ENCODE measurements around the gene KREMEN1.

Gene KREMEN1

DNA sequence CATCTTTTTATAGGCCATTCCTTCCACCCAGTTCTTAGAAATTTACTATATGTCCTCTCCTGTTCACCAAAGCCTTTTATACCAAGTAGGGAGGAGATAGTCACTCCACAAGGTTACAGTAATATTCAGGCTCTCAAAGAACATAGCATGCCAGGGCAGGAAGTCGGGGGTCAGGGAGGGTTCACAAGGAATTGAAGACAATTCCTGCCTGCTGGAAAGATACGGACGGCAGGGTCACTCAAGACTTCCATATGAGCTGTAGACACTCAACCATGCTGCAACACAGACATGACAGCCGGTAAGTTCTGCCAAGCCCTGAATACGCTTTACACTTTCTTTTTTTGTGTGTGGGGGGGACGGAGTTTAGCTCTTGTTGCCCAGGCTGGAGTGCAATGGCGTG lies 11.9 kb upstream of the KREMEN1 start:
- TF ChIP-seq, protein P1, sequence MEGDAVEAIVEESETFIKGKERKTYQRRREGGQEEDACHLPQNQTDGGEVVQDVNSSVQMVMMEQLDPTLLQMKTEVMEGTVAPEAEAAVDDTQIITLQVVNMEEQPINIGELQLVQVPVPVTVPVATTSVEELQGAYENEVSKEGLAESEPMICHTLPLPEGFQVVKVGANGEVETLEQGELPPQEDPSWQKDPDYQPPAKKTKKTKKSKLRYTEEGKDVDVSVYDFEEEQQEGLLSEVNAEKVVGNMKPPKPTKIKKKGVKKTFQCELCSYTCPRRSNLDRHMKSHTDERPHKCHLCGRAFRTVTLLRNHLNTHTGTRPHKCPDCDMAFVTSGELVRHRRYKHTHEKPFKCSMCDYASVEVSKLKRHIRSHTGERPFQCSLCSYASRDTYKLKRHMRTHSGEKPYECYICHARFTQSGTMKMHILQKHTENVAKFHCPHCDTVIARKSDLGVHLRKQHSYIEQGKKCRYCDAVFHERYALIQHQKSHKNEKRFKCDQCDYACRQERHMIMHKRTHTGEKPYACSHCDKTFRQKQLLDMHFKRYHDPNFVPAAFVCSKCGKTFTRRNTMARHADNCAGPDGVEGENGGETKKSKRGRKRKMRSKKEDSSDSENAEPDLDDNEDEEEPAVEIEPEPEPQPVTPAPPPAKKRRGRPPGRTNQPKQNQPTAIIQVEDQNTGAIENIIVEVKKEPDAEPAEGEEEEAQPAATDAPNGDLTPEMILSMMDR (conservative IDR thresholded peaks at IDR 0.05; ENCODE audit: low read length) = no peak
- H3K4me3 ChIP-seq (ENCODE audit: low read length) = no peak overlapping the region
- DNase-seq (ENCODE audit: low read depth) = no peak

GRCh38 chr22:29061773-29062172 lies 11.1 kb upstream of the KREMEN1 start, which contains the start of gene C22orf31:
C22orf31 (minus strand) TSS chr22:29061831; CDS start chr22:29061792, 39 bp downstream.
- TF ChIP-seq, protein P1 (conservative IDR thresholded peaks at IDR 0.05; ENCODE audit: low read length) = no peak
- no peak for DNase-seq (ENCODE audit: low read depth)
- H3K4me3 ChIP-seq (ENCODE audit: low read length) = no peak within 1 kb of the TSS

DNA sequence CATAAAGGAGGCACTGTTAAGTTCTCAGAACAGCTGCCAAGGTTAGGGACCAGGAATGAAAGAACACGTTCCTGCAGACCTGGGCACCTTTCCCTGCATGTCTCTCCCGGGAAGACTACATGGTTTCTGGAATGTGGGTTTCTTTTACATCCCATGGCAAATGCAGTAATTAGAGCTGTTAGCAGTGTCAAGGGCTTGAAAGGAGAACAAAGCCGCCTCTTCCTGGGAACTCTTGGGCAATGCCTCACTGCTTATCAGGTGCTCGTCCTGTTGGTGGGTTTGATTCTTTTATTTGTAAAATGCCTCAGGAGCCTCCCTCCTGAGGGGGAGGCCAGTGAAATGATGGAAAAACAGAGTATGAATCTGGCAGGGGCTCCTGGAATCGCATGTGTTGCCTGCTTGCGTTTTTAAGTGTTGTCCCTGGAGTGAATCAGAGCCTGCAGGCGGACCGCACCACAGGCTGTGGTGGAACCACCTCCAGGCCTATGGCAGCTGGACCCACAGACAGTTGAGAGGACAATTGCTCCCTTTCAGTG lies 10.5 kb upstream of the KREMEN1 start:
- TF ChIP-seq, protein P1 (conservative IDR thresholded peaks at IDR 0.05; ENCODE audit: low read length) = no peak
- DNase-seq (ENCODE audit: low read depth) = no peak
- H3K4me3 ChIP-seq (ENCODE audit: low read length) = no peak overlapping the region

DNA sequence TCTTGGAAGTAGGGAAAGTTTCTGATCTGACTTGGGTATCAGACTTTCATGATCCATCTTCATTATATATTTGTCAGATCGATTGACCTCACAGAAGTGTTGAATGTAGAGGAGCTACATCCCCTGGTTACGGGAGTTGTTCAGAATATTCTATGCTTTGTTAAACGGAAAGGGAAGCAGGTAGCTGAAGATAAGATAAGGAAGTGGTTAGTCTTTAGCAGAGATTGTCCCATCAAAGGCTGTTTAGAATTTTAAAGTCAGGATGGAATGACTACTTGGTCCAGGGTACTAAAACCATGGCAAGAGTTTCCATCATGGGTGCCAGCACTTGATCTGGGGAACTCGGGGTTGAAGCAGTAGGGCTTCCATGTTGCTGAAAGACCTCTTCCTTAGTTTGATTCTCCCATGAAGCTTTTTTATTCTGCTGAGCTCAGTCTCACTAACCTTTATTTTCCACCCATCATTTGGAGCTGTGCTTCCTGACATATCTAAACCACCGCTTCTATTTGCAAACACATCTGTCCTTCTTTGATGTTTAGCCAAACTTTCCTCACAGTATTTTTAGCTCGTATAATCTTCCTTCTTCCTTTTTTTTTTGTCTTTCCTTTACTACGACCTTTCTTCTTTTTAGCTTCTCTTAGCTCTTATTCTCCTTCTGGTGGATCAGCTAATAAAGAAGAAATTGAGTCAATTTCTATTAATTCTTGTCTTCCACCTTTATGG lies 7.2 kb upstream of the KREMEN1 start:
- TF ChIP-seq, protein P1 (conservative IDR thresholded peaks at IDR 0.05; ENCODE audit: low read length) = no peak
- no peak for DNase-seq (ENCODE audit: low read depth)
- H3K4me3 ChIP-seq (ENCODE audit: low read length) = no peak overlapping the region

GRCh38 chr22:29069463-29069862 lies 3.4 kb upstream of the KREMEN1 start:
- TF ChIP-seq, protein P1 (conservative IDR thresholded peaks at IDR 0.05; ENCODE audit: low read length) = no peak

GRCh38 chr22:29070490-29070889 lies 2.3 kb upstream of the KREMEN1 start:
- TF ChIP-seq, protein P1 (conservative IDR thresholded peaks at IDR 0.05; ENCODE audit: low read length) = no peak
- no peak for DNase-seq (ENCODE audit: low read depth)
- H3K4me3 ChIP-seq (ENCODE audit: low read length) = no peak overlapping the region

More at GRCh38 chr22:29069463-29069862, 3.4 kb upstream of the KREMEN1 start:
- H3K4me3 ChIP-seq (ENCODE audit: low read length) = no peak overlapping the region
- no peak for DNase-seq (ENCODE audit: low read depth)
